Stimulated activated CD4-positive, alpha-beta T cell treated with anti-CD3 and anti-CD28 coated beads, Interleukin-1b, Interleukin-23, amount 100 ng/mL, for 48 hours (primary cell): ENCODE data around the gene STUM.

Source experiments
- DNase-seq: peaks from one replicate; pipeline ENCODE4 v3.0.0-alpha.2; 2020

Gene STUM

GRCh38 chr1:226534098-226534497 is 14.5 kb upstream of the STUM start:
- no peak for DNase-seq

DNA sequence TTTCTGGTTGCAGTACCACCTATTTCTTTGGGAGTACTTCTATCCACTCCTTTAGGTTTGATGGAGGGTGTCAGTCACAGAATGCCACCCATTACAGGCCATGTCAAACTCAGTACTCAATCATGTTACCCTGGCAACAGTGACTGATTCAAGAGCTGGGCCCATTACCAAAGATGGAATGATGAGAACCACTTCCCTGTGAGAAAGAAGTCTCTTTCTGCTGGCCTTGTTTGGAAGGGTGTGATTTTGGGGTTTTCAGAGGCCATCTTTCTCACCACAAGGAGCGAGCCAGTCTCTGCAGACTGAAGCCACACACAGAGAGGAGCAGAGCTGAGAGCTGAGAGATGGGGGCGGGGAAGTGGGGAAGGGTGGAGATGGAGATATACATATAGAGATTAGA is 13.9 kb upstream of the STUM start:
- DNase-seq: no peak

GRCh38 chr1:226535666-226536065 is 12.9 kb upstream of the STUM start:
- no peak for DNase-seq

DNA sequence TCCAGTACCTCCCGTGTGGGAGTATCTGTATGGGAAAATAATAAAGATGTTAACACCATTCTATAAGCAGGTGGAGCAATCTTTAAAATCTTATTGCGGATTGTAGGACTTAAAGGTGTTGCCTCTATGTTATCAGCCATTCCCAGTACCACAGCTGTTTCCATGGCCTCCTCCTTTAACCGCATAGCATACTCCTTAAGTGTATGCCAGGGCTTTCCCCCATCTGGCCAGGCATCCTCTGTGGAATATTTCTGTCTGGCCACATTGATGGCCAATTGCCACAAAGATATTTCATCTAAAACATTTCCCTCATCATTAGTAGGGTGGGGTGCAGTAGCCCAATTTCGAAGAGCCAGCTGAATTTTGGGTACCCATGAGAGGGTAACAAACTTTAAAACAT is 7.3 kb upstream of the STUM start:
- DNase-seq: no peak

DNA sequence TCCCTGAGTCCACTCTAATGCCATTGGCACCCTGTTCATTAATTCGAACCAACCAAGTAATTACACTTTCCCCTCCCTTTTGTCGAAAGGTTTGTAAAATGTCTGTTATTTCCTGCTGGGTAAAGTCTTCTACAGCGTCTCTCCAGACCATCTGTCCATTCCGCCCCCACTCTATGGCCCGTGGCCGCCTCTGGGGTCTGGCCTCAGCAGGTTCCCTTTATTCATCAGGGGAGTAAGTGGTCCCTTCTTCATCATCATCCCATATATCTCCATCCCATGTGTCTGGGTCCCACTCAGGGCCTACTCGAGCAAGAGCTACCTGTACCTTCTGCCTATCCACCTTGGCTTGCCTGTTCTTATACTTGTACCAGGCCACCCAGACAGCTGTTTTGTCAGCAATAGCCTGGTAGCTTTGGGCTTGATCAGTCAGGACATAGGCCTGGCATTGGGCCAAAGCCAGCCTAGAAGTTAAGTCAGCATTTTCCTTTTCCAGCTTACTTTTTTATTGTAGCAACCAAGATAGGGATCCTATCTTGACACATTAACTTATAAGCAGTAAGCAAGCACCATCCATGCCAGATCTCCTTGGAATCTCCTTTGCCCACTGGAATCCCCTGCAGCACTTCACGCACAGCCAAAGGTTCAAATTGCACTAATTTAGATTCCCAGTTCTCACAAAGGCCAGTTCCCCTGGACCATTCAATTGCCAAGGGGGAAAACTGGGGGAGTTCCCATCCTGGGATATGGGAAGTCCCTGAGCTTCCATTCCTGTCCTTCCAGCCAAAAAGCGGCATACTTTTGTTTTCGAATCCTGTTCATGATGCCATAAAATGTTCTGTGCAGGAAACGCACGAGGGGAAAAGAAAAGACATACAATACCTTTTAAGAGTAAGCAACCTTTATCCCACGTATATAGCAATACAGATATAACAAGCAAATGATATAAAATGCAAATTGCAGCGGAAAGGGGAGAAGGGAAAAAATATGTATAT is 6.6 kb upstream of the STUM start:
- no peak for DNase-seq

DNA sequence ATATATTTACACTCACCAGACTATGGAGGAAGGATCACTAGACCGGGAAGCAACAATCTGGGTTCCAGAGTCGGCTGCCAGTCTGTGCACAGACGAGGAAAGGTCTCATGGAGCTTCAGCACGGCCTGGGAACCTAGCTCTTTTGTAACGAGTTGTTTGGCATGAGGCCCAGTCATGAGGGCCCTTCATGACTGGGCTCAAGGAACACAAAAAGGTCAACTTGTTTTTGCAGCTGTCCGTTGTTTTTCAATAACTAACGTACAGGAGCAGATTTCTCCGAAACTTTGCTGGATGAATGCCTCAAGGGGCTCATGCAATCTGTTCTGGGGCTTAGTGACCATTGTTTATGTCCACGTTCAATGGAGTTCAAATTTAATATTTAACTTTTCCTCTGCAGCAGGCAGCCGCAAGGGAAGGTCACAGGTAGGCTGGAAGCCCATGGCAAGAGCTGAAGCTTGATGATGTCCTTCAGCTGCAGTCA is 5.9 kb upstream of the STUM start:
- DNase-seq: no peak

GRCh38 chr1:226545836-226546596 is 2.5 kb upstream of the STUM start:
- no peak for DNase-seq

GRCh38 chr1:226546926-226547325 is 1.6 kb upstream of the STUM start:
- no peak for DNase-seq

- peak; percentile 65 for DNase-seq
These were observed 791 bp upstream of the STUM start for GRCh38 chr1:226547754-226548191.

GRCh38 chr1:226549094-226549936 is 751 bp downstream of the STUM start:
- no peak for DNase-seq

GRCh38 chr1:226549937-226550671 is 1.5 kb downstream of the STUM start:
- DNase-seq: peak; percentile 3

DNA sequence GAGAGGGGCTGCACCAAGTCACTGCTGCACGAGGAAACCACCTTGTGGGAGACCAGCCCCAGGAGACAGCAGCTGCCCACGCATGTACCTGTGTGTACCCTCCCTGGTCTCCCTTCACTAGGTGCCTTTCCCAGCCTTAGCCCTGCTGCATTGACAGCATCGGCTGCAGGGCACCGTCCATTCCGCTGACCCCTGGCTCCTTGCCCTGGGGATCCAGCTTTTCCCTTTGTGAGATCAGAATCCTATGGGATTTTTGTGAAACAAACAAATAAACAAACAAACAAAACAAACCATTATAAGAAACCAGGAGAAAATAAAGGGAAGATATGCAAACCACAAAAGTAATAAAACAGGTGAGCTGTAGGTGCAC is 2.1 kb downstream of the STUM start:
- DNase-seq: no peak

GRCh38 chr1:226551299-226551698 is 2.7 kb downstream of the STUM start:
- DNase-seq: no peak

- DNase-seq: no peak
These were observed 3.5 kb downstream of the STUM start for GRCh38 chr1:226552061-226552460.

- DNase-seq: no peak
These were observed 4.8 kb downstream of the STUM start for GRCh38 chr1:226553266-226553923.

DNA sequence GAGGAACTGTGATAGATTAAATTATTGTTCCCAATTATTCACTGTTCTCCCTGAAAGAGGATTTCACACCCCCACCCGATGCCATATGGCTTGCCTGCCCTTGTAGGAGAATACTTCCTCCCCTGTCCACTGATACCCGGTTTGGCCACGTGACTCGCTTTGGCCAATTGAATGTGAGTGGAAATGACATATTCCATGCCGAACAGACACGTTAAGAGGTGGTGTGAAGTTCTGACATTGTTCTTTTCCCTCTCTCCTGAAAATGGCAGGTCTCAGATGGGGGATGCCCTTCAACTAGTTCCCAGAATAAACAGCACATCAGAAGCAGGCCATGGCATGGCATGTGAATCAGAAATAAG is 5.3 kb downstream of the STUM start:
- no peak for DNase-seq

DNA sequence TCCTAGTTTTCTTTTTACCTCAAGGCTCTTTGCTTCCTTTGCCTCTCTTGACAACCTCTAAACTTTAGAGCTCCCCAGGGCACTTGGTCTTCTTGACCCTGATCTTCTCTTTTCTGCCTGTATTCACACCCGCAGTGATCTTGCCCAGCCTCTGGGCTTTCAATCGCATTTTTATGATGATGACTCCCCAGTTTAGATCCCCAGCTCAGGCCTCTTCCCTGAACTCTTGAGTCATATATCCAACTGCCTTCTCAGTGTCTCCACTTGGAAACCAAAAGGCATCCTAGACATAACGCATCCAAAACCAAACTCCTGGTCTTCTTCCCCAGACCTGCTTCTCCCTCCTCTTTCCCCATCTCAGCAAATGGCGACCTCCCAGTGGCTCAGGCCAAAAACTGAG is 6.5 kb downstream of the STUM start:
- no peak for DNase-seq

- DNase-seq: no peak
These were observed 8.9 kb downstream of the STUM start for GRCh38 chr1:226557424-226557823.

- no peak for DNase-seq
These were observed 9.6 kb downstream of the STUM start for GRCh38 chr1:226558036-226558650.

DNA sequence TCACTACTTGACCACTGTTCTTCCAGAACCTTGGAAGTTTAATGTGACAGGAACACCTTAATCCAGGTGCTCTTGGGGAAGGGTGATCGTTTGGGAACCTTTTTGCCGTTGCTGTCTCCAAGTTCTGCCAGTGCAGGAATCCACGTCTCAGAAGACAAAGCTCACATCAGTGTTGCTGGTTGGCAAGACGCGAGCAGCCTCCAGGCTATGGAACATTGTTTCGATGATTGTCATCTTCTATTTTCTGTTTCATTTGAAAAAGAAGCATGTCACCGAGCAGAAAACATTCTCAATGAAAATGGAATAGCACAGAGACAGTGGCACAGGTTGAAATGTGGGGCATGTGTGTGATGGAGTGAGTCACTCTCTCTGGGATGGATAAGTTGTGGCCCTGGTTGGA is 11.7 kb downstream of the STUM start:
- no peak for DNase-seq

DNA sequence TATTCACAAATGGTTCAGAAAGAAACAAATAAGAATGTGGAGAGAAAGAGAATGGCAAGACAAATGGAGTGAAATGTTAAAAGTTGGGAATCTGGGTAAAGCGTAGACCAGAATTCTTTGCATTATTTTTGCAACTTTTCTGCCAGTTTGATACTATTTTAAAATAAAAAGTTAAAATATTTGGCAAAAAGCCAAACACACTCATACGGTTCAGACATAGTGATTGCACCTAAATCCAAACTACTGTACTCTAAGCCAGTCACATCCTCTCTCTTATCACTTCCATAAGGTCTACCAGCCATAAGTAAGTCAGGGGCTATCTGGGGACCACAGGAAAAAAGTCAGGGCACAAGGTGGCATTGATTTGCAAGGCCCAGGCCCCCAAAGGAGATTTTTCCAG is 14.4 kb downstream of the STUM start:
- no peak for DNase-seq
